ENCODE results near the gene RMI2.

RMI2 gene

DNA sequence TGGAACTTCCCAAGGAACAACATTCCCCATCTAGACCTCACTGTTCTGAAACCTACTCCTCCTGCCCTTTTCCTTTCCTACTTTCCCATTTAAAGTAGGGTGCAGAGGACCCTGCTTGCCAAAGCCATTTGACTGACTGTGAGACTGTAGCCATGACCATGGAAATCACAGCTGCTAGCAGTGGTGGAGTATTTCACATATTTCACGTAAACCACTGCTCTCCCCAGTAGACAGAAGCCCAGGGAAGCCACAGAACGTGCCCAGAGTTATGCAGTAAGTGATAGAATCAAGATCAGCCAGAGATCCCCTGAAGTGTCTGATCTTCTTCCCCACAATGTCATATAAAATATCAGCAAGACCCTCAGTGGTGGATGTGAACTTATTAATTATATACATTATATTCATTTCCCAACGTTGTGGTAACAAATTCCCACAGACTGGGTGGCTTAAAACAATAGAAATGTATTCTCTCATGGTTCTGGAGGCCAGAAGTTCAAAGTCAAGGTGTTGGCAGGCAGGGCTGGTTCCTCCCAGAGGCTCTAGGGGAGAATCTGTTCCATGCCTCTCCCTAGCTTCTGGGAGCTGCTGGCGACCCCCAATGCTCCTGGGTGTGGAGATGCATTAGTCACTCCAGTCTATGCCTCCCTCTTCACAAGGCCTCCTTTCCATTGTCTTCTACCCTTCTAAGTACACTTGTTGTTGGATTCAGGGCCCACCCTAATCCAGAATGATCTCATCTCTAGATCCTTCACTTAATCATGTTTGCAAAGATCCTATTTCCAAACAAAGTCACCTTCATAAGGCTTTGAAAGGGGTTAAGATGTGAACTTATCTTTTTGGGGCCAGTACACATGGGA, 43.4 kb upstream of the RMI2 start:
- H3K36me3 ChIP-seq (ENCODE audit: control insufficient read depth in 2 of 2, insufficient read depth in 2 of 2, low read length in 2 of 2), result no peaks in the 10 kb centered on the region
- H3K27ac ChIP-seq (ENCODE audit: low read depth in 2 of 2, low read length in 2 of 2), result no peak overlapping the region
- H3K4me1 ChIP-seq (ENCODE audit: control insufficient read depth in 2 of 2, insufficient read depth in 2 of 2, low read length in 2 of 2), result peaks cover 9 to 10% of the 10 kb centered on the region in 2 donors

GRCh38 chr16:11302977-11303376, 42.3 kb upstream of the RMI2 start:
- peaks cover 0 to 4% of the 10 kb centered on the region in 2 donors for H3K4me1 ChIP-seq (ENCODE audit: control insufficient read depth in 2 of 2, insufficient read depth in 2 of 2, low read length in 2 of 2)
- no peak overlapping the region for H3K4me3 ChIP-seq (ENCODE audit: low read length in 2 of 2)
- H3K9me3 ChIP-seq (ENCODE audit: control insufficient read depth in 2 of 2, low read length in 2 of 2), result no peaks in the 10 kb centered on the region
- H3K27ac ChIP-seq (ENCODE audit: low read depth in 2 of 2, low read length in 2 of 2), result no peak overlapping the region
- H3K27me3 ChIP-seq (ENCODE audit: control insufficient read depth in 2 of 2, insufficient read depth in 2 of 2, low read length in 2 of 2), result no peaks in the 10 kb centered on the region
- H3K9ac ChIP-seq (ENCODE audit: low read depth in 1 of 2, low read length in 2 of 2), result no peak overlapping the region
- no peaks in the 10 kb centered on the region for H3K36me3 ChIP-seq (ENCODE audit: control insufficient read depth in 2 of 2, insufficient read depth in 2 of 2, low read length in 2 of 2)

More for the DNA sequence above, 43.4 kb upstream of the RMI2 start:
- Histone ChIP-seq H3K4me3 (ENCODE audit: low read length in 2 of 2) (no peak overlapping the region), H3K9me3 (ENCODE audit: control insufficient read depth in 2 of 2, low read length in 2 of 2) (no peaks in the 10 kb centered on the region), H3K9ac (ENCODE audit: low read depth in 1 of 2, low read length in 2 of 2) (no peak overlapping the region), H3K27me3 (ENCODE audit: control insufficient read depth in 2 of 2, insufficient read depth in 2 of 2, low read length in 2 of 2) (no peaks in the 10 kb centered on the region)

- Histone ChIP-seq H3K9me3 (ENCODE audit: control insufficient read depth in 2 of 2, low read length in 2 of 2) (no peaks in the 10 kb centered on the region), H3K4me3 (ENCODE audit: low read length in 2 of 2) (no peak overlapping the region)
These were observed 41.7 kb upstream of the RMI2 start for GRCh38 chr16:11303405-11304138.

GRCh38 chr16:11306381-11306780, 38.9 kb upstream of the RMI2 start:
- no peaks in the 10 kb centered on the region for H3K27me3 ChIP-seq (ENCODE audit: control insufficient read depth in 2 of 2, insufficient read depth in 2 of 2, low read length in 2 of 2)
- H3K9me3 ChIP-seq (ENCODE audit: control insufficient read depth in 2 of 2, low read length in 2 of 2), result no peaks in the 10 kb centered on the region
- peaks cover 5 to 7% of the 10 kb centered on the region in 2 donors for H3K4me1 ChIP-seq (ENCODE audit: control insufficient read depth in 2 of 2, insufficient read depth in 2 of 2, low read length in 2 of 2)
- no peak overlapping the region for H3K4me3 ChIP-seq (ENCODE audit: low read length in 2 of 2)
- no peak overlapping the region for H3K27ac ChIP-seq (ENCODE audit: low read depth in 2 of 2, low read length in 2 of 2)
- H3K9ac ChIP-seq (ENCODE audit: low read depth in 1 of 2, low read length in 2 of 2), result no peak overlapping the region
- no peaks in the 10 kb centered on the region for H3K36me3 ChIP-seq (ENCODE audit: control insufficient read depth in 2 of 2, insufficient read depth in 2 of 2, low read length in 2 of 2)

More at GRCh38 chr16:11303405-11304138, 41.7 kb upstream of the RMI2 start:
- H3K4me1 ChIP-seq (ENCODE audit: control insufficient read depth in 2 of 2, insufficient read depth in 2 of 2, low read length in 2 of 2), result peaks cover 0 to 7% of the 10 kb centered on the region in 2 donors
- no peak overlapping the region for H3K9ac ChIP-seq (ENCODE audit: low read depth in 1 of 2, low read length in 2 of 2)
- no peaks in the 10 kb centered on the region for H3K36me3 ChIP-seq (ENCODE audit: control insufficient read depth in 2 of 2, insufficient read depth in 2 of 2, low read length in 2 of 2)
- no peaks in the 10 kb centered on the region for H3K27me3 ChIP-seq (ENCODE audit: control insufficient read depth in 2 of 2, insufficient read depth in 2 of 2, low read length in 2 of 2)
- no peak overlapping the region for H3K27ac ChIP-seq (ENCODE audit: low read depth in 2 of 2, low read length in 2 of 2)

- H3K27ac ChIP-seq (ENCODE audit: low read depth in 2 of 2, low read length in 2 of 2), result peak overlapping the region in 1 of 2 donors; percentile 23
- no peaks in the 10 kb centered on the region for H3K9me3 ChIP-seq (ENCODE audit: control insufficient read depth in 2 of 2, low read length in 2 of 2)
- peaks cover 5 to 12% of the 10 kb centered on the region in 2 donors for H3K4me1 ChIP-seq (ENCODE audit: control insufficient read depth in 2 of 2, insufficient read depth in 2 of 2, low read length in 2 of 2)
These were observed 38.1 kb upstream of the RMI2 start for GRCh38 chr16:11306997-11307638.

DNA sequence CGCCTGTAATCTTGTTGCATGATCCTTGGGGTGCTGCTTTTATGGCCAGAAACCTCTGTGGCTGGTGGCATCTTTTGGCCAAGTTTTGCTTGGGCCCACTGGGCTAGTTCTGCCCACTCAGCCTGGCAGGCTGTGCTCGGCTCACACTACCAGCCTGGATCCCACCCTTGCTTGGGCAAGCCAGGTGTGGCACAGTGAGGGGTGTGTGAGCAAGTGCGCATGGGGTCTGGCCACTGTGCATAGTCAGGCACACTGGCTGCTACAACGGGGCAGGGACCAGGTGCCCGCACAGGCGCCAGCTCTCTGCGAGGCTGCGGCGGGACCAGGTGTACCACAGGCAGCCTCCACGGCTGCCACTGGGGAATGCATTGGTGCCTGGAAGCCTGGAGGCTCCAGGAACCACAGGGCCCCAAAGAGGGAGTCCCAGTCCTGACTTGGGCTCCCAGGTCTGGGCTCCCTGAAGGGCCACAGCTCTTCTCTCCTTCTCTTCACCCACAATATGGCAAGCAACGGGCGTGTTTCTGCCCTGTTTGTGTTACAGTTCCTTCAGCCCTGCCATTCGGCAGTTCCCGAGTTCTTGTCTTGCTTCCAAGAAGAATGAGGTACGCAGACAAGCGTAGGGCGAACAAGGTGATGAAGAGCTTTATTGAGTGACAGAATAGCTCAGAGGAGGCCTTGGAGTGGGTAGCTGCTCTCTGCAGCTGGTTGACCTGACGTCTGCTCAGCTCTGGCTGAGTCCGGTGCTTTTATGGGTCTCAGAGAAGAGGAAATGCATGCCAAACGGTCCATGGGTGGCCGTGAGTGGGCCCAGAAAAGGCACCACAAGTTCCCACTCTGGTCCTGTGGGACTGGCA, 37.4 kb upstream of the RMI2 start:
- H3K27me3 ChIP-seq (ENCODE audit: control insufficient read depth in 2 of 2, insufficient read depth in 2 of 2, low read length in 2 of 2), result no peaks in the 10 kb centered on the region
- H3K27ac ChIP-seq (ENCODE audit: low read depth in 2 of 2, low read length in 2 of 2), result peak overlapping the region; percentile 6 to 23
- no peak overlapping the region for H3K4me3 ChIP-seq (ENCODE audit: low read length in 2 of 2)
- H3K4me1 ChIP-seq (ENCODE audit: control insufficient read depth in 2 of 2, insufficient read depth in 2 of 2, low read length in 2 of 2), result peaks cover 6 to 18% of the 10 kb centered on the region in 2 donors
- H3K36me3 ChIP-seq (ENCODE audit: control insufficient read depth in 2 of 2, insufficient read depth in 2 of 2, low read length in 2 of 2), result no peaks in the 10 kb centered on the region
- no peak overlapping the region for H3K9ac ChIP-seq (ENCODE audit: low read depth in 1 of 2, low read length in 2 of 2)
- H3K9me3 ChIP-seq (ENCODE audit: control insufficient read depth in 2 of 2, low read length in 2 of 2), result no peaks in the 10 kb centered on the region

More at GRCh38 chr16:11306997-11307638, 38.1 kb upstream of the RMI2 start:
- Histone ChIP-seq H3K36me3 (ENCODE audit: control insufficient read depth in 2 of 2, insufficient read depth in 2 of 2, low read length in 2 of 2) (no peaks in the 10 kb centered on the region), H3K4me3 (ENCODE audit: low read length in 2 of 2) (no peak overlapping the region), H3K9ac (ENCODE audit: low read depth in 1 of 2, low read length in 2 of 2) (no peak overlapping the region), H3K27me3 (ENCODE audit: control insufficient read depth in 2 of 2, insufficient read depth in 2 of 2, low read length in 2 of 2) (no peaks in the 10 kb centered on the region)

DNA sequence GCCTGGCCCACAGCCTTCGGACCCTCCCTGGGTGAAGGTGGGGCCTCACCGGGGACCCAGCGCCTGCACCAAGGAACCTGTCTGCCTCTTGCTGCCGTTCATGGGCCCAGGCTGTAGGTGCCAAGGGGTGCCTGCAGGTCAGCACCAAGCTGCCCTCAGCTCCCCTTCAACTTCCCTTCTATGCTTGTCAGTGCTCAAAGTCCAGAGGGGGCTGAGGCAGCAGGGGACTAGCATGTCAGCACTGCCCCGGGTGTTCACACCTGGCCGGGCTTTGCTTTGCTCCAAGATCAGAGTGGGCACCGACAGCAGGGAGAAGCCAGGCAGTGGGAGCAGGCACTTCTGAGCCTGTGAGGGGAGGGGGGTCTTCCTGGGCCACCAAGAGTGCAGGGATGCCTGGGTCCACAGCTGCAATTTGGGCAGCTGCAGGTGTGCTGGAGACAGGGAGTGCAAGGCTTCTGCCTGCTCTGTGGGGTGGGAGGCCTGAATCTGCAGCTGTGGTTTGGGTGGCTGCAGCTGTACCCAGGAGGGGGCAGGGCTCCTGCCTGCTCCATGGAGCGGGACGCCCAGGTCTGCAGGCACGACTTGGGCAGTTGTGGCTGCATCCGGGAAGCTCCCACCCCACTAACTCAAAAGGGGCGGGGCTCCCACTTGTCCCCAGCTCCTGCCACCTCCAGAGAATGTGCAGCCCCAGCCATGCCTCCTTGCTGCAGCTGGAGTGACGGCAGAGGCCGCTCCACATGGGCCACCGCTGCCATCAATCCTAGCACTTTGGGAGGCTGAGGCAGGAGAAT, 36.6 kb upstream of the RMI2 start:
- H3K9me3 ChIP-seq (ENCODE audit: control insufficient read depth in 2 of 2, low read length in 2 of 2), result no peaks in the 10 kb centered on the region
- no peak overlapping the region for H3K27ac ChIP-seq (ENCODE audit: low read depth in 2 of 2, low read length in 2 of 2)
- H3K9ac ChIP-seq (ENCODE audit: low read depth in 1 of 2, low read length in 2 of 2), result no peak overlapping the region
- no peak overlapping the region for H3K4me3 ChIP-seq (ENCODE audit: low read length in 2 of 2)
- H3K27me3 ChIP-seq (ENCODE audit: control insufficient read depth in 2 of 2, insufficient read depth in 2 of 2, low read length in 2 of 2), result no peaks in the 10 kb centered on the region
- H3K4me1 ChIP-seq (ENCODE audit: control insufficient read depth in 2 of 2, insufficient read depth in 2 of 2, low read length in 2 of 2), result peaks cover 9 to 21% of the 10 kb centered on the region in 2 donors
- no peaks in the 10 kb centered on the region for H3K36me3 ChIP-seq (ENCODE audit: control insufficient read depth in 2 of 2, insufficient read depth in 2 of 2, low read length in 2 of 2)

DNA sequence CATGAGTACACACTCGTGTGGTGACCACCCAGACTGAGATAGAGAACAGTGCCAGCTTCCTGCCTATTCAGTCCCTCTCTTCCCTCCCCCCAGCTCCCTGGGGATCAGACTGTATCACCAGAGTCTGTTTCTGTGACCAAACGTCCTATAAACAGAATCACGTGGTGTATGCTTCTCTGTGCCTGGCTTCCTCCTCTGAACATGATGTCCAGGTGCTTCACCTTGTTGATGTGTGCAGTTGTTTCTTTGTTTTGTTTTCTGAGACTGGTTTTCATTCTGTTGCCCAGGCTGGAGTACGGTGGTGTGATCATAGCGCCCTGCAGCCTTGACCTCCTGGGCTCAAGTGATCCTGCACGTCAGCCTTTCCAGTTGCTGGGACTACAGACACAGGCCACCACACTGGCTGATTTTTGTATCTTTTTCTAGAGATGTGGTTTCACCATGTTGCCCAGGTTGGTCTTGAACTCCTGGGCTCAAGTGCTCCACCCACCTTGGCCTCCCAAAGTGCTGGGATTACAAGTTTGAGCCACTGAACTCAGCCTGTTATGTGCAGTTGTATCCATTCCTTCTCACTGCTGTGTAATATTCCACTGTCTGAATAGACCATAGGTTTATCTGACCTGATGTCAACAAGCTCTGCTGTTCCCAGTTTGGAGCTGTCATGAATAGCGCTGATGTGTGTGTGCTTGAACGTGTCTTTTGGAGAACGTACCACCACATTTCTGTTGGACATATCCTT, 35.2 kb upstream of the RMI2 start:
- Histone ChIP-seq H3K9me3 (ENCODE audit: control insufficient read depth in 2 of 2, low read length in 2 of 2) (no peaks in the 10 kb centered on the region), H3K36me3 (ENCODE audit: control insufficient read depth in 2 of 2, insufficient read depth in 2 of 2, low read length in 2 of 2) (no peaks in the 10 kb centered on the region), H3K27ac (ENCODE audit: low read depth in 2 of 2, low read length in 2 of 2) (peak overlapping the region in 1 of 2 donors; percentile 52), H3K4me3 (ENCODE audit: low read length in 2 of 2) (no peak overlapping the region), H3K27me3 (ENCODE audit: control insufficient read depth in 2 of 2, insufficient read depth in 2 of 2, low read length in 2 of 2) (no peaks in the 10 kb centered on the region), H3K9ac (ENCODE audit: low read depth in 1 of 2, low read length in 2 of 2) (no peak overlapping the region), H3K4me1 (ENCODE audit: control insufficient read depth in 2 of 2, insufficient read depth in 2 of 2, low read length in 2 of 2) (peaks cover 9 to 21% of the 10 kb centered on the region in 2 donors)

Measured in mucosa of rectum (tissue), 2 donors.